Astrocyte (in vitro differentiated cells and primary cell): ENCODE measurements around the gene CDKN2B-AS1.

Experiments used
- EZH2 ChIP-seq: IDR thresholded peaks from 2 replicates; pipeline ENCODE4 v1.6.1; 2012; ENCODE audit warnings: mild to moderate bottlenecking, low read length, inconsistent platforms; ENCODE audit not compliant: insufficient read depth
- TF ChIP-seq, protein P1 (sequence below): IDR thresholded peaks from 2 replicates; pipeline ENCODE4 v1.5.1; 2011; ENCODE audit warnings: low read depth, mild to moderate bottlenecking, inconsistent platforms, low read length, moderate library complexity; ENCODE audit not compliant: insufficient read depth

- TF ChIP-seq, protein P1, sequence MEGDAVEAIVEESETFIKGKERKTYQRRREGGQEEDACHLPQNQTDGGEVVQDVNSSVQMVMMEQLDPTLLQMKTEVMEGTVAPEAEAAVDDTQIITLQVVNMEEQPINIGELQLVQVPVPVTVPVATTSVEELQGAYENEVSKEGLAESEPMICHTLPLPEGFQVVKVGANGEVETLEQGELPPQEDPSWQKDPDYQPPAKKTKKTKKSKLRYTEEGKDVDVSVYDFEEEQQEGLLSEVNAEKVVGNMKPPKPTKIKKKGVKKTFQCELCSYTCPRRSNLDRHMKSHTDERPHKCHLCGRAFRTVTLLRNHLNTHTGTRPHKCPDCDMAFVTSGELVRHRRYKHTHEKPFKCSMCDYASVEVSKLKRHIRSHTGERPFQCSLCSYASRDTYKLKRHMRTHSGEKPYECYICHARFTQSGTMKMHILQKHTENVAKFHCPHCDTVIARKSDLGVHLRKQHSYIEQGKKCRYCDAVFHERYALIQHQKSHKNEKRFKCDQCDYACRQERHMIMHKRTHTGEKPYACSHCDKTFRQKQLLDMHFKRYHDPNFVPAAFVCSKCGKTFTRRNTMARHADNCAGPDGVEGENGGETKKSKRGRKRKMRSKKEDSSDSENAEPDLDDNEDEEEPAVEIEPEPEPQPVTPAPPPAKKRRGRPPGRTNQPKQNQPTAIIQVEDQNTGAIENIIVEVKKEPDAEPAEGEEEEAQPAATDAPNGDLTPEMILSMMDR: no peak
- TF ChIP-seq EZH2: no peak
Observed at GRCh38 chr9:22040760-22041159, 46.2 kb downstream of the CDKN2B-AS1 start.
